Measurements from ENCODE around the gene PLET1. TPM values are rescaled to one million over a fixed set of nuclear protein-coding genes. Genes with fewer than 3 reads are reported as not detected.

The PLET1 gene
- total and polyA plus RNA-seq, 12 donors = not detected

DNA sequence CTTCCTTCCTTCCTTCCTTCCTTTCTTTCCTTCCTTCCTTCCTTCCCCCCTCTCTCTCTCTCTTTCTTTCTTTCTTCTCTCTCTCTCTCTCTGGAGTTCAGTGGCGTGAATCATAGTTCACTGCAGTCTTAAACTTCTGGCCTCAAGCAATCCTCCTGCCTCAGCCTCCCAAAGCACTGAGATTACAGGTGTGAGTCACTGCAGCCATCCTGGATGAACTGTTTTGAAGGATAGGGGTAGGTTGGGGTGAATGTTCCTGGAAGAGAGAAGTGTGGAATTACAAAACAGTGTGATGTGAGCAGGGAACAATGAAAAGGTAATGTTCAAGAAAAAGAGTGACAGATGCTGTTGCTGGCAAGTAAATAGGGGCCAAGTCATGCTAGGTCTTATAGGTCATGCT lies 12.4 kb upstream of the PLET1 start:
- Histone ChIP-seq H3K36me3 (no peaks in the 10 kb centered on the region), H3K27me3 (no peaks in the 10 kb centered on the region), H3K9me3 (no peaks in the 10 kb centered on the region), H3K4me3 (no peak overlapping the region), H3K27ac (no peak overlapping the region), H3K4me1 (no peaks in the 10 kb centered on the region)
- DNase-seq = no peak
- TF ChIP-seq, protein P1, sequence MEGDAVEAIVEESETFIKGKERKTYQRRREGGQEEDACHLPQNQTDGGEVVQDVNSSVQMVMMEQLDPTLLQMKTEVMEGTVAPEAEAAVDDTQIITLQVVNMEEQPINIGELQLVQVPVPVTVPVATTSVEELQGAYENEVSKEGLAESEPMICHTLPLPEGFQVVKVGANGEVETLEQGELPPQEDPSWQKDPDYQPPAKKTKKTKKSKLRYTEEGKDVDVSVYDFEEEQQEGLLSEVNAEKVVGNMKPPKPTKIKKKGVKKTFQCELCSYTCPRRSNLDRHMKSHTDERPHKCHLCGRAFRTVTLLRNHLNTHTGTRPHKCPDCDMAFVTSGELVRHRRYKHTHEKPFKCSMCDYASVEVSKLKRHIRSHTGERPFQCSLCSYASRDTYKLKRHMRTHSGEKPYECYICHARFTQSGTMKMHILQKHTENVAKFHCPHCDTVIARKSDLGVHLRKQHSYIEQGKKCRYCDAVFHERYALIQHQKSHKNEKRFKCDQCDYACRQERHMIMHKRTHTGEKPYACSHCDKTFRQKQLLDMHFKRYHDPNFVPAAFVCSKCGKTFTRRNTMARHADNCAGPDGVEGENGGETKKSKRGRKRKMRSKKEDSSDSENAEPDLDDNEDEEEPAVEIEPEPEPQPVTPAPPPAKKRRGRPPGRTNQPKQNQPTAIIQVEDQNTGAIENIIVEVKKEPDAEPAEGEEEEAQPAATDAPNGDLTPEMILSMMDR (IDR thresholded peaks at IDR 0.05) = no peak
- ATAC-seq = no peak
- WGBS, 2 donors = 89 to 100% methylated on average over 1 of the region's 1 CpG
- intact Hi-C loops (cut with DNase I) = loop anchor here in 1 of 10 donors (10.0 kb wide), 1 partner anchor 158 kb away; no protein-coding TSS in a partner anchor

DNA sequence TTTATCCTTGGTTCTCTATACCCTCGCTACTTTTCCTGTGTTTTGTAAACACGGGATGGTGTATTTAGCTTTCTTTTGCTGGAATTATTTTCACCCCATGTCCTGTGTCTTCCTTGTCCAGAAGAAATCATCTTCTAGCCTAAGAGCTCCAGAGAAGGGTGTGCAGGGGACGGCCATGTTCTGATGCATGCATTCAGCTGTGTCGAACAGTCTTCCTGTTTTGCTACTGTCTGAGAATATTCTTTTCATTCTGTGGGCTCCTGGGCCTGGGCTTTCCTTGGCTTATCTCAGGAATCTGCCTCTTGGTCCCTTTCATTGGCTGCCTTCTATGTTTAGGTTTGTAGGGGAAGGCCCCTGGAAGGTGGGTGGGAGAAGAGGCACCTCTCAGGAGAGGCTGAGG lies 10.6 kb upstream of the PLET1 start:
- Histone ChIP-seq H3K27ac (no peak overlapping the region), H3K4me3 (no peak overlapping the region), H3K4me1 (peaks cover 0 to 11% (median 0%) of the 10 kb centered on the region in 9 donors), H3K27me3 (no peaks in the 10 kb centered on the region), H3K36me3 (no peaks in the 10 kb centered on the region), H3K9me3 (no peaks in the 10 kb centered on the region)
- TF ChIP-seq, protein P1 (IDR thresholded peaks at IDR 0.05) = no peak
- 87 to 98% methylated on average over 4 of the region's 4 CpGs for WGBS, 2 donors
- DNase-seq = no peak
- intact Hi-C loops (cut with DNase I) = loop anchor here in 1 of 10 donors (10.0 kb wide), 1 partner anchor 156 kb away; no protein-coding TSS in a partner anchor
- no peak for ATAC-seq

DNA sequence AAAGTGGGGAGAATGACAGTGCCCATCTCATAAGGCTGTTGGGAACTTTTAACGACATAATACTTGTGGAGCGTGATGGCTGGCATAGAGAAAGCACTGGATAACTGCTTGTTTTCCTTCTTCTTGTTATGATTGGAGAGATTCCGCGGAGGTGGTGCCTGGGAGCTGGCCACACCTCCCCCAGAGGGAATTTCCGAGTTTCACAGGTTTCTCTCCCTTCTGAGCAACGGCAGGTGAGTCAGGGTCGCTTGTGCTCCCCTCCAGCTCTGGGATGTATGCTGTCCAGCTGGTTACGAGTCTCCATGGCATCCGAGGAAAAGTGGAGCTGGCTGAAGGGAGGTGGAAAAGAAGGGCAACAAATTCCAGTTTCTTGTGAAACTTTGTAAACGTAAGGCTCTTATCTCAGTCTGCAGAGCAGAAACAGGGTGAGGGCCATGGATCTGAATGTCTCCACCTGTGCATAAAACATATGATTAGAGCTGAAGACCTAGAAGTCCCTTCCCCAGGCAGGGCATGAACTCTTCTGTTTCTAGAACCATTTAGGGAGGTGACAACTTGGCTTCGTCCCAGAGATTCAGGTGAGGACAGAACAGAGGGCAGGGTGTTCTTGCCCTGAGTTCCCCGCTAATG lies 10.0 kb upstream of the PLET1 start:
- TF ChIP-seq, protein P1 (IDR thresholded peaks at IDR 0.05) = no peak
- WGBS, 2 donors = 71 to 72% methylated on average over 12 of the region's 12 CpGs

DNA sequence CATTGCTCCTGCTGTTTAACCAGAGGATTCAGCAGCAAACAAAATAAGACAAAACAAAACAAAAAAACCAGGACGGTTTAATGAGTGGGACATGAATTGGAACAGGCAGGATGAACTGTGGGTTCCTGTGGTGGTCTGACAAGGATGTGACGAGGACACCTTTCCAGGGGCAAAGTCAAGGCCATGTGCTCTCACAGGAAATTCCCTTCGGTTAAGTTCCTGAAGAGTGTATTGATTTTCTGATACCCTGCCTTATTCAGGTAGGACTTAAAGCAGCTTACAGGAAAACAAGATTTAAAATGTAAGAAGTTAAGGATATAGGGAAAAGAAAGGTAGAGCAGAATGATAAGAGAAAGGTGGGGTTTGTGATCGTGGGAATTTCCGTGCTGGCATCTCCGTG lies 8.5 kb upstream of the PLET1 start:
- ATAC-seq = no peak
- WGBS, 2 donors = 67 to 82% methylated on average over 6 of the region's 6 CpGs
- H3K4me1 ChIP-seq = peaks cover 0 to 24% (median 0%) of the 10 kb centered on the region in 9 donors
- intact Hi-C loops (cut with DNase I) = no loop called here
- no peaks in the 10 kb centered on the region for H3K36me3 ChIP-seq
- H3K27me3 ChIP-seq = no peaks in the 10 kb centered on the region
- no peak overlapping the region for H3K27ac ChIP-seq
- no peaks in the 10 kb centered on the region for H3K9me3 ChIP-seq
- no peak overlapping the region for H3K4me3 ChIP-seq
- TF ChIP-seq, protein P1 (IDR thresholded peaks at IDR 0.05) = no peak
- no peak for DNase-seq

More for the DNA sequence above, 10.0 kb upstream of the PLET1 start:
- no peaks in the 10 kb centered on the region for H3K9me3 ChIP-seq
- no peaks in the 10 kb centered on the region for H3K27me3 ChIP-seq
- no peak for ATAC-seq
- H3K4me3 ChIP-seq = no peak overlapping the region
- H3K36me3 ChIP-seq = no peaks in the 10 kb centered on the region
- no peak overlapping the region for H3K27ac ChIP-seq
- intact Hi-C loops (cut with DNase I) = loop anchor here in 1 of 10 donors (10.0 kb wide), 1 partner anchor 156 kb away; no protein-coding TSS in a partner anchor
- no peak for DNase-seq
- peaks cover 0 to 14% (median 0%) of the 10 kb centered on the region in 9 donors for H3K4me1 ChIP-seq

Data from heart right ventricle (tissue), 16 donors.